Fibroblast of lung (primary cell): ENCODE measurements around the gene PDE9A.

Experiments used
- CTCF ChIP-seq, 2 donors: IDR thresholded peaks in 1 of 2; conservative IDR thresholded peaks in 1 of 2; 1 replicate in 1 of 2; 2 replicates in 1 of 2; pipeline ENCODE4 v1.5.1; 2011 to 2012; ENCODE audit warnings: low read length in 2 of 2, control low read depth in 1 of 2, inconsistent platforms in 1 of 2, low read depth in 1 of 2, mild to moderate bottlenecking in 1 of 2
- EZH2 ChIP-seq: IDR thresholded peaks from 2 replicates; pipeline ENCODE4 v1.5.1; 2012; ENCODE audit warnings: low read length, control low read depth, mild to moderate bottlenecking; ENCODE audit errors: missing control alignments

- TF ChIP-seq CTCF (conservative IDR thresholded peaks at IDR 0.05 in 1 of 2, IDR thresholded peaks at IDR 0.05 in 1 of 2; ENCODE audit: low read depth in 1 of 2, low read length in 2 of 2) (no peak), EZH2 (no peak)
Observed at GRCh38 chr21:42650033-42650370, 3.4 kb upstream of the PDE9A start.
